Ramos (cell line): ENCODE results near the gene PARN.
"Not testable (repeated sequence)": the region's sequence is repeated elsewhere in the genome, so short reads cannot be mapped to it uniquely, and the experiment has no call there.

ENCODE experiments used
- in situ Hi-C: fragments of 300-500 bp; cut with MboI; formaldehyde crosslinking; loops from one replicate; pipeline ENCODE4 v1.14.3; 2022; ENCODE audit warnings: low sequenced_read_pairs; ENCODE audit not compliant: unreplicated experiment

The PARN gene

DNA sequence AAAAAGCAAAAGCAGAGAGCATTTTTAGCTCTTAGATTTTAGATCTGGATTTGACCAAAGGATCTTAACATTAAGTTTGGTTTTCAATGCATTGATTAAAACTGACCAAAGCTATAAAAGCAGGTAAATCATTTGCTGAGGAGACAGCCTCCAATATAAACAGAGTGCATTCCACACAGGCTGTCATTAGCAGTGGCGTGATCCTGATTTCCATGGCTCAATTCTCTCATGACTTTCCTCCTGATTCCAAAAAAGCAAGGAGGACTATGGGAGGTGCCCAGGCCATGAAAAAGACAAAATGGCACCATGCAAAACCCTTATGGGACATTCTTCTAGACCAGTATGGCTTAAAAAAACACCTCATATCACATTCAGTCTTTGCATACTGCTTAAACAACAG is 53.5 kb downstream of the PARN start:
- in situ Hi-C loops: no loop called here

- in situ Hi-C loops: no loop called here
Measured at GRCh38 chr16:14576069-14576468, 54.0 kb downstream of the PARN start.

DNA sequence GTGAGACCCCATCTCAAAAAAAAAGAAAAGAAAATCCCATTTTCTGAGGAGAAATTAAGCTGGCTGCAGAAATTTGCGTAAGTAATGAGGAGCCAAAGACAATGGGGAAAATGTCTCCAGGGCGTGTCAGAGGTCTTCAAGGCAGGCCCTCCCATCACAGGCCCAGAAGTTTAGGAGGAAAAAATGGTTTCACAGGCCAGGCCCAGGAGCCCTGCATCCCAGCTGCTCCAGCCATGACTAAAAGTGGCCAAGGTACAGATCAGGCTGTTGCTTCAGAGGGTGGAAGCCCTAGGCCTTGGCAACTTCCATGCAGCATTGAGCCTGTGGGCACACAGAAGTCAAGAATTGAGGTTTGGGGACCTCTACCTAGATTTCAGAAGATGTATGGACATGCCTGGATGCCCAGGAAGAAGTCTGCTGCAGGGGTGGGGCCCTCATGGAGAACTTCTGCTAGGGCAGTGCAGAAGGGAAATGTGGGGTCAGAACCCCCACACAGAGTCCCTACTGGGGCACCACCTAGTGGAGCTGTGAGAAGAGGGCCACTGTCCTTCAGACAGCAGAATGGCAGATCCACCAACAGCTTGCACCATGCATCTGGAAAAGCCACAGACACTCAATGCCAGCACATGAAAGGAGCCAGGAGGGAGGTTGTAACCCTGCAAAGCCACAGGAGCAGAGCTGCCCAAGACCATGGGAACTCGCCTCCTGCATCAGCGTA is 55.2 kb downstream of the PARN start:
- in situ Hi-C loops: not testable (repeated sequence)

DNA sequence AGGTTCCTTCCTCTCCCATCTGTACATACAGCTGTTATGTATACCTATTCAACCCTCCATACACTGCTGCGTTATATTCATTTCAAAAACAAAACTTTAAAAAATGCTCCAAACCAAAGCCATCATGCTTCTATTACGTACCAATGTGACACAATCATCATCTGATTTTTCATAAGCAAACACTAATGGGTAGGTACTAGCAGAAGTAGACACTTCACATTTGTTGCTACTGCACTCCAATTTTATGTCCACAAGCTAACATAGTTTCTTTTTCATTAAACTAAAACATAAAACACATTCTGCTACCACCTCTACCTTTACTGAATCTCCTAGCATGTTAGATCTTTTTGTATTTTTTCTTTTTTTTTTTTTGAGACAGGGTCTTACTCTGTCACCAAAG is 57.5 kb downstream of the PARN start:
- in situ Hi-C loops: no loop called here

DNA sequence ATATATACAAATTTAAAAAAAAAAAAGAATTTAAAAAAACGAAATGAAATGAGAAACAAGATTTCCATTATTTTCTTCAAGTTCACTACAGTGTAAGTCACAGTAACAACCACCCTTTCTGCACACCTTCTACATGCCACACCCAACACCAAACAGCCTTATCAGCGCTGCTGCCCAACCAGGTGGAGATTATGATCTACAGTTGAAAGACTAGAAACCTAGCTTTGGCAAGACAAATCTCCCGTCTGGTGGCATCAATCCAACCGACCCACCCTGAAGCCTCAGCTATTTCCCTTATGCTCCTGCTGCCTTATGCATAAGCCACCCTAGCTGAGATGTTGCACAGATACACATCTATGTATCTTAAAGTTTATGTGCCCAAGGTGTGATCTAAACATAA is 60.8 kb downstream of the PARN start:
- in situ Hi-C loops: no loop called here

DNA sequence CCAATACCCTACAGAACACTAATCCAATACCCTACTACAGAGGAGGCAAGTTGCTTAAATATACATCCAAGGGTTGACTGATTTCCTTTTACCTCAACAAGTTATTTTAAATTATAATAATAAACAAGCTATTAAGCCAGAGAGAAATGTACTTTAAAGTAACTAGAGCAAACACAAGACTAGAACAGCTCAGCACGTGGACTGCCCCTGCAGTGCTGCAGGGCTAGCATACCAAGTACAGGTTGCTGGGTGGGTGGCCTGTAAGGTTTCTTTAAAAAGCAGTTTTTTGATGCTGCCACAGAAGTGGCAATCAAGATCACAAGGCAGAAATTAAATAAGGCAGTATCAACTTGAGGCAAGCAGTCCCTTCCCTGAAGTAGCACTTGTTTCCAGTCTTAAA is 63.5 kb downstream of the PARN start:
- in situ Hi-C loops: no loop called here

DNA sequence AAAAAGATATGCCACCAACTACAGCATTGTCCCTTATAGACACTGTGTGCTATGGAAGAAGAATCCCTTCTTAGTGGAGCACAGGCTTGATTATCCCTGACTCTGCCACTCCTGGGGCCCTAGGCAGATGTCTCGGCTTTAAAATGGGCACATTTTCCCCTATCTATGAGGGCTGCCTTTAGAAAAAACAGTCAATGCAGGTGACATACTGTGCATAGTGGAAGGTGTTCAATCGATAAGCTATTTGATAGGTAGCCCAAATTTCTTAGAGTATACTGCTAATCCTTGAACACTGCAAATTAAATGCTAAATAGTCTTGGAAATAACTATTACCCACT is 64.4 kb downstream of the PARN start:
- in situ Hi-C loops: no loop called here

GRCh38 chr16:14564861-14565687 is 65.0 kb downstream of the PARN start:
- in situ Hi-C loops: no loop called here

DNA sequence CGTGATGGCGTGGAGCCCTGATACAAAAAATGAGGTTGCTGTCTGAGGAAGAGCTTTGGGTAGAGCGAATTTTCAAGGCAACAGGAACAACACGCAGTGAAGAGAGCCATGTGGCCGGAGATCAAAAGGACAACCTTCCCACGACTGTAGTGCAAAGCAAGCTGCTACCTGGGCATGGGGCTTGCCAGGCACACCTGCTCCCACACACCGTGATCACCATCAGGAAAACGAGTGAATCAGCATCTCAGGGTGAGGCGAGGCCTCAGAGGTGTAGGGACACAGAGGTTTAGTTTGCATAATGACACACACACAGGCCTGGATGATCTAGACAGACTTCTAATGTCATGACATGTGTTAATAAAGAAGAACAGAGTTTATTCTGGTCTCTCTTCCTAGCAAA is 65.7 kb downstream of the PARN start:
- in situ Hi-C loops: no loop called here

GRCh38 chr16:14562691-14563491 is 67.2 kb downstream of the PARN start:
- in situ Hi-C loops: no loop called here

DNA sequence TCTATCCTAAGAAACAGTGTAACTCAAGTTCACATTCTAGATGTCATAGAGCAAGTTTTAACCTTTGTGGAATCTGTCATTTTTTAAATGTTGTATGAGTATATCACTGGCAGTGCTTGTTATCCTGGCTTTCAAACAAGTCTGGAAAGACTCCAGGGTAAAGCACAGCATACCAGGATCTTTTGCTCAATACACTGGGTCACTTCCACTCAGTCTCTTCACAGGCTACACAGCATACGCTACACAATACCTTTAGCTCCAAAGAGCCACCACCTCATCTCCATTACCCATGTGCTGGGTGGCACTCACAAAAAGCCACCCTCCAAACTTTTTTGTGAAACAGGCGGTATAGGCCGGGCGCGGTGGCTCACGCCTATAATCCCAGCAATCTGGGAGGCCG is 69.5 kb downstream of the PARN start:
- in situ Hi-C loops: no loop called here

- in situ Hi-C loops: no loop called here
Measured at GRCh38 chr16:14559809-14560241, 70.2 kb downstream of the PARN start.

DNA sequence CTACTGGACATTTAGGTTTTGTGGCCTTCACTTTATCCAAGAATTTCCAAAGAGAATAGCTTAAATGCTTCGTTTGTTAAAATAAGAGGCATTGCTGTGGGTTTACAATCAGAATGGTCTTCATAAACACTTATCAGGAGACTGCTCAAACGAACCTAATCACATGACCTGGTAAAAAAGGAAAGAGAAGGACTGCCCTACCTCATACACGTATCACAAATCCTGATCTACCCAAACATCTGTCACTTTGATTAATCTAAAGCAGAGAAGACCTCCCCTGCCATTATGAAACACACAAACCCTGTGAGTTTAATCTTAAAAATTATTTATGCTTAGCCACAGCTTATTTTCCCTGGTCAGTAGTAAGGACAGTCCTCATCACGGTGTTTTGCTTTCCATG is 76.6 kb downstream of the PARN start:
- in situ Hi-C loops: no loop called here

- in situ Hi-C loops: loop anchor here (25.0 kb wide), 1 partner anchor 612 kb away; no protein-coding TSS in a partner anchor
Measured at GRCh38 chr16:14549789-14550153, 80.3 kb downstream of the PARN start.

GRCh38 chr16:14548933-14549788 is 80.9 kb downstream of the PARN start:
- in situ Hi-C loops: loop anchor here (25.0 kb wide), 1 partner anchor 612 kb away; no protein-coding TSS in a partner anchor

DNA sequence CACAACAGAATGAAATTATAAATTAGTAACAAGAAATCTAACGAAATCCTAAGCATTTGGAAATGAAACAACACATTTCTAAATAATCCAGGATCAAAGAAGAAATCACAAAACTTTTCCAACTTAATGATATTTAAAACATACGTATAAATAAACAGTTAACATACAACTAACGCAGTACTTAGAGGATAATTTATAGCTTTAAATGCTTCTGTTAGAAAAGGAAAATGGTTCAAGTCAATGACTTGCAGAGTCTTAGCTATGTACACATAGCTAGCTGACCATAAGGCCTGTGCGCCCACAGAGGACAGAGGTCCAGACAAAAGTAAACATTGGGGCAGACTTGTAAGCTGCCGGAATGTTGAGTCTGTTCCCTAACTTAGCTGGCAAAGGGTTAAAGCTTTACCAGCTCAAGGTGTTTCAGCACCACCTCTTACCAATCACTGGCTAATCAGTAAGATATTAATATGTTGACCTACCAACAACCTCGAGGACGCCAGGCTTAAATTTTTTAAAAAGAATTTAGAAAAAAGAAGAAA is 84.6 kb downstream of the PARN start:
- in situ Hi-C loops: loop anchor here (25.0 kb wide), 1 partner anchor 608 kb away; no protein-coding TSS in a partner anchor

GRCh38 chr16:14544846-14545245 is 85.2 kb downstream of the PARN start:
- in situ Hi-C loops: loop anchor here (25.0 kb wide), 1 partner anchor 608 kb away; no protein-coding TSS in a partner anchor

- in situ Hi-C loops: loop anchor here (25.0 kb wide), 1 partner anchor 602 kb away; no protein-coding TSS in a partner anchor
Measured at GRCh38 chr16:14539631-14540030, 90.4 kb downstream of the PARN start.

DNA sequence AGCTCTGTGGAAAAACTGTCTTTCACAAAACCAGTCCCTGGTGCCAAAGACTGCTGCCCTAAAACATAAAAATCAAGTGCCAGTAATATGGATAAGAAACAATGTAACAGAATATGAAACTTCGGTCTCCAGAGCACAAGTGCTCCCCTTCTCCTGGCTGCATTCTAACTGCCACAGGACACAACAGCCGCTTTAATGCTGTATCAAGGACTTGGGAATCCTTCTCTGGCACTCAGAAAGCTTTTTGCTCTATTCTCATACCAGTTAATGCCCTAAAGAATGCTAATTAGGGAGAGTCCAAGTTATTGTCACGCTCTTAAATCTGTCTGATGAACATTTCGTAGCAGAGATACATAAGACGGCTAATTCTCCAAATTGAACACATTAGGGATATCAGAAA is 90.9 kb downstream of the PARN start:
- in situ Hi-C loops: loop anchor here (25.0 kb wide), 1 partner anchor 602 kb away; no protein-coding TSS in a partner anchor
